Raji (cell line): ENCODE measurements around the gene SNRNP25.

Experiments
- POLR2A ChIP-seq: IDR thresholded peaks from 2 replicates; pipeline ENCODE4 v1.6.1; 2011; ENCODE audit warnings: low read depth, low read length, control low read depth; ENCODE audit not compliant: insufficient read depth

The SNRNP25 gene

DNA sequence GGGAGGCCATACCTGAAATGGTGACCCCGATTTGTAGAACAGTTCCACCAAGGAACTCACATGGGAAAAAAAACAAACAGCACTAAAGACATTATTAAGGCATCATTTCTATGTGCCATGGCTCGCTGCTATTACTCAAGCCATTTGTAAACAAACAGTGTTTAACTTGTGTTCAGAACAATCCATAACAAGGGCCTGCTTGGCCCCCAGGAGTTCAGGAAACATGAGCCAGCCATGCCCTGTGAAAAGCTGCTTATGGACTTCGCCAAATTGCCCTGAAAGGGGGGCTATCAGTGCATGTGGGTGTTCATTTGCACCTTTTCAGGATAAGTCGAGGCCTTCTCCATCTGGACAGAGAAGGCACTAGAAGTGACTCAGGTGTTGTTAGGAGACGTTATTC lies 8.2 kb upstream of the SNRNP25 start:
- no peak for TF ChIP-seq POLR2A

DNA sequence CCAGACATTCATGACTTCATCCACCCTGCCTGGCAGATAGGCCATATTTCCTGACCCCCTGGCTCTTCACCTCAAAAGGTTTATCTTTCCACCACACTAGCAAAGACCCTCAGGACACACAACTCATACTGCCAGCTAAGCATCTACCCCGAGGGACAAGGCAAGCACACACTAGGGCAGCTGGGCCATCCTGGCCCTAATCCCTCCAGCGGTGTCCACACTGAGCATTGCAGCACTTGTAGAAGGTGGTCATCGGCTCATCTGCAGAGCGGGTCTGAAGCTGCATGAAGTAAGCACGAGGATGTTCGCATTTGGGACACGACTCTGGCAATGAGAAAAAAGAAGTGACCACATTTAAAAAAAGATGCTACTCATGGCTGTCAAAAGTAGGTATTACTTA lies 6.4 kb upstream of the SNRNP25 start:
- TF ChIP-seq POLR2A, result no peak

DNA sequence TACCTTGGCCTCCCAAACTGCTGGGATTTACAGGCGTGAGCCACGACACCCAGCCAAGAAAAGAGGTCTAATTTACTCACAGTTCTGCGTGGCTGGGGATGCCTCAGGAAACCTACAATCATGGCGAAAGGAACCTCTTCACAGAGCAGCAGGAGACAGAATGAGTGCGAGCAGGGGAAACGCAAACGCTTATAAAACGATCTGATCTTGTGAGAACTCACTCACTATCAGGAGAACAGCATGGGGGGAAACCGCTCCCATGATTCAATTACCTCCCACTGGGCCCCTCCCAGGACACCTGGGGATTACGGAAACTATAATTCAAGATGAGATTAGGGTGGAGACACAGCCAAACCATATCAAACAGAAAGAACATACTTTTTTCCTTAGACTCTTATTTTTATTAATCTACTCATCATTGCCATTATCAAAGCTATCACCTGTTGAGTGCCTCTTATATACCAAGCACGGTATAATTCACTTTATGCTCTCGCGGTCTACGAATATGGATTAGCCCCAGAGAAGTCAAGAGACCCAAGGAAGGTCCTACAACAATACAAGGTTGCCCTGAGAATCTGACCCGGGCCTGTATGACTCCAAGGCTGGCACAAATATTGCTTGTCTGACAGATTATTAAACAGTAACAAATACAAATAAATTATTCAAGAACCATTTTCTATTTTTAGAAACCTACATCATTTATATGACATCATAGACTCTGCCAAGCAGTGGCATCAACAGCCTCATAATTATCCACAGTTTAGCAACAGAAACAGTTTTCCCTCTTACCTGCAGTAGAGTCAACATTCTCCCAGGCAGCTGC lies 2.6 kb upstream of the SNRNP25 start:
- no peak for TF ChIP-seq POLR2A

DNA sequence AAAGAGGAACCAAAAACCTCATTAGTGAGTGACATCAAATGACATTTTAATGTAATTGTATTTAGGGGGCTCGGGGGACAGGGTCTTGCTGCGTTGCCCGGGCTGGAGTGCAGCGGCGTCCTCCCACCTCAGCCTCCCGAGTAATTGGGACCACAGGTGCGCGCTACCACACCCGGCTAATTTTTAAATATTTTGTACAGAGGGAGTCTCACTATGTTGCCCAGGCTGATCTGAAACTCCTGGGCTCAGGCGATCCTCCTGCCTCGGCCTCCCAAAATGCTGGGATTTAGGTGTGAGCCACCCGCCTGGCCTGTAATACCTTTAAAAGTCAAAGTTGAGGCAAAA lies 581 bp downstream of the SNRNP25 start:
- no peak for TF ChIP-seq POLR2A

DNA sequence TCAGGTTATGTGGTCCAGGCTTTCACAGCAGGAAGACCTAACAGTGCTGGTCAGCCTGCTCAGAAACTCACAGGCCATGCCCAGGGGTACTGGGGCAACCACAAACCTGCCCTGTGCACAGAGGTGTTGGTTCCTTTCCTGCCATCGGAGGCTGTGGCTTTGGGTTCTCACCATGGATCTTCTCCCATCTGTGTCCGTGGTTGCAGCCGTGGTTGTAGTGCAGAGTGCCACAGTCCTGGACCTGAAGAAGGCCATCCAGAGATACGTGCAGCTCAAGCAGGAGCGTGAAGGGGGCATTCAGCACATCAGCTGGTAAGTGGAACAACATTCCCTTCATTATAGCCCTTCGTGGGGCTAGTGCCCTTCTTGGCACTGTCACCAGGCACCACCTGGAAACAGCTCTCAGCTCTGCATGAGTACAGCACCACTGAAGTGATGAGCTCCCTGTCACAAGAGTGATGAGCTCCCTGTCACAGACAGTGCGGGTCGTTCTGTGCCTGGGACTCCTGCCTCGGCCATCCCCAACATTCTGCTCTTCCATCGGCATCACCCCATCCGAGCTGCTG lies 2.0 kb downstream of the SNRNP25 start:
- no peak for TF ChIP-seq POLR2A

DNA sequence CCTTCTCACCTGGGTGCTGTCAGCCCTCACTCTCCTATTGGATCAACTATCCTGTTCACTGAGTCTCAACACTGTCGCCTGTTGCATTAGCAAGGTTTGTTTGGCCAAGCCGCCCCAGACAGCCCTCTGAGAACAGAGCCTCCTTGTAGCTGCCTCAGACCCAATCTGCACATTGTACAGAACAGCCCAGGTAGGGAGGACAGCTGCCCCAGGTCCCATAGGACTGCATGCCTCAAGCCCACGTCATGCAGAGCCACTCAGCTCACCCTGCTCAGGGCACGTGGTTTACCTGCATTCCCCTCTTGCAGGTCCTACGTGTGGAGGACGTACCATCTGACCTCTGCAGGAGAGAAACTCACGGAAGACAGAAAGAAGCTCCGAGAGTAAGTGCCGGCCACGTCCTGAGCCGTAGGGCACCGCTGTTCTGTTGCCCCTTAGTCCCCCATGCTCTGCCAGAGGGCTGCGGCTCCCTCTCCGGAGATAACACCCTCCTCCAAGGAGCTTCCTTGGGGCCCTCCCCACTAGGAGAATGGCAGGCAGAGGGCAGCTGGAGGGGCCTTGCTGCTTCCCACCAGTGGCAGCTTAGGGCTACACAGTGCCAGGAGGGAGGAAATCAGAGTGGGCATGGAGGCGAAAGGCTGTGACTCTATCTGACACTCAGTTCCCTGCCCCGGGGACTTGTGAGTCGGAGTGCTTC lies 2.8 kb downstream of the SNRNP25 start:
- no peak for TF ChIP-seq POLR2A

DNA sequence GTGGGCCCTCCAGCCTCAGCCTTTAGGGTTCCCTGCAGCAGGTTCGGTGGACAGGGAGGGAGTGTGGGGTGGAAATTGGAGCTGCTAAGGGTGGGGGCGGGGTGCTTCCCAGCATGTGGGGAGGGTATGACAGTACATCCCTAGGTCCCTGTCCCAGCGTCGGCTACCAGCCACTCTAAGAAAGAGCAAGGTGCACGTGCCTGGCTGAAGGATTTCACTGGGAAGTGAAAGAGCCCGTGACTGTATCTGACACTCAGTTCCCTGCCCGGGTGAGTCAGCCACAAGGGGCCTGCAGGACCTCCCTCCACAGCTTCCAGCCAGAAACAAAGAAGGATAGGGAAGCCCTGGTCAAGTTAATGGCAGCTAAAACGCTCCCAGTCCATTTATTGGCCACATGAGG lies 4.1 kb downstream of the SNRNP25 start:
- no peak for TF ChIP-seq POLR2A

DNA sequence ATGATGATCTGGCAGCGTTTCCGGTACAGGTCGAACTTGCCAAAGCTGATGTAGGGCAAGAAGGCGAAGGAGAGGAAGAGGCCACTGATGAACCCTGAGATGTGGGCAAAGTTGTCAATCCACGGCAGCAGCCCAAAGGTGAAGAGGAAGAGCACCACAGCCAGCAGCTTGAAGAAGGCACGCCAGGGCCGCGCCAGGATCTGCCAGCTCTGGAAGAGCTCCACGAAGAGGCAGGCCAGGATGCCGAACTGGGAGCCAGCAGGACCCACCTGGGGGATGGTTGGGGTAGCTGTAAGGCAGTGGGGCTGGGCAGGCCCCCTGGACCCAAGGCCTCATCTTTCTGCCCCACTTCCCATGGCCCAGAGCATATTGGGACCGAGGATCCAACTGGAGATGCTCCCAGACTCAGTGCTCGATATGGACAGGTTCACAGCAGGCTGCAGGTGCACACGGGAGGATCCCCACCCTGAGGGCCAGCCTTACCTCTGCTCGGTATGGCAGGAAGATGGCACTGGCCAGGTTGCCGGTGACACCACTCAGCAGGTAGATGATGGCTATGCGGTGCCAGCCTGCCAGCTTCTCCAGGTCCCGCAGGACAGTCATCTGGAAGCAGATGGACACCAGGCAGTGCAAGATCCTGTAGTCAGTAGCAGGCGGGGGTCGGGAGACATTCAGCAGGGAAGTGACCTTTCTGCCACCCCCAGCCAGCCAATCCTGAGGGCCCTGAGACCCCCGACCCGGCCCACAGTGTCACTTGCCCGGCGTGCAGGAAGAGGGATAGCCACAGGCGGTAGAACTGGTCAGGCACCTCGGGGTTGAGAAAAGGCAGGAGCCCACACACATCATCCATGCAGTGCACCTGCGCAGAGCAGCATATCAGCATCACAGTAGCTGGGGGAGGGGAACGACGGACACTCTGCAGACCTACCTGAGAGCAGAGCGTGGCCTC lies 5.1 kb downstream of the SNRNP25 start:
- TF ChIP-seq POLR2A, result peak; percentile 31; the same call in 1 of the 2 replicates

DNA sequence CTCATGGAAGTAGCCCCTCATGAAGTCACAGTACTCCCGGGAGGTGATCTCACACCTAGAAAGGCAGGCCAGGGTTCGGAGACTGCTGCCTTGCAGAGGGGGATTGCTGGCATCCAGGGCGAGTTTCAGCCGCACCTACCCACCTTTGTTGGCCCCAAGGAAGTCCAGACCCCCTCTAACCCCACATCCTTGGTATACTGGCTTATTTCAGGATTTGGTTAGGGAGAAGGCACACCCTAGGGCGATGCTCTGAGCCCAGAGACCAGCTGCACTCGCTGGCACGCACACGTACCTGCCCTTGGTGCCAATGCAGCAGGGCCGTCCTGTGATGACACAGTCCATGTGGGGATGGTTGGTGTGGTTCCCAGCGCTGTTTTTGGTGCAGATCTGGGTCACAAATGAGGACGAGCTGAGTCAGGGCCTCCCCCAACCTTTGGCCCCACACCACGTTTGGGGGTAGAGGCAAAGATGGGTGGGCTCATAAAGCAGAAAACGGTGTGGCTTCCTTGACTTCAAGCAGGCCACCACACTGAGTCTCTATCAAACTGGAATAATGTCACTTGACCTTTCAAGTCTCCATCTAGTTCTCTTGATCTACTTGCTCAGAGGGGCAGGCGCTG lies 5.9 kb downstream of the SNRNP25 start:
- 0 out of 2 replicates have a peak, but pooled peaks have one; percentile 11 for TF ChIP-seq POLR2A

DNA sequence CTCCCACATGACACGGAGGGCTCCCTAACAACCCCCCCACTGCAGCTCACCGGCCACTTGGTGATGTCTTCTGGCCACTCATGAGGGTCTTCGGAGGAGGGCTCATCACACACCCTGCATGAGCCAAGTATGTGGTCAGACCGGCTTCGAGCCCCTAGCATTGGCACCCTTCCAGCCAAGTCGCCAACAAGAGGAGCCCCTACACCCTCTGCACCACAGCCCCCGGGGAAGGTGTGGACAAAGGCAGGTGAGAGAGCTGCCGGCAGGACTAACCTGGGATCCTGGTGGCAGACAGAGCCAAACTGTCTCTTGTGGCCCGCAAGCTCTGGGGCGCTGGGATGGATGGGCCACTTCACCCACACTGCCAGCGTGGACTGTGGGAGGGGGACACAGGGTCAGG lies 6.5 kb downstream of the SNRNP25 start:
- TF ChIP-seq POLR2A, result no peak

DNA sequence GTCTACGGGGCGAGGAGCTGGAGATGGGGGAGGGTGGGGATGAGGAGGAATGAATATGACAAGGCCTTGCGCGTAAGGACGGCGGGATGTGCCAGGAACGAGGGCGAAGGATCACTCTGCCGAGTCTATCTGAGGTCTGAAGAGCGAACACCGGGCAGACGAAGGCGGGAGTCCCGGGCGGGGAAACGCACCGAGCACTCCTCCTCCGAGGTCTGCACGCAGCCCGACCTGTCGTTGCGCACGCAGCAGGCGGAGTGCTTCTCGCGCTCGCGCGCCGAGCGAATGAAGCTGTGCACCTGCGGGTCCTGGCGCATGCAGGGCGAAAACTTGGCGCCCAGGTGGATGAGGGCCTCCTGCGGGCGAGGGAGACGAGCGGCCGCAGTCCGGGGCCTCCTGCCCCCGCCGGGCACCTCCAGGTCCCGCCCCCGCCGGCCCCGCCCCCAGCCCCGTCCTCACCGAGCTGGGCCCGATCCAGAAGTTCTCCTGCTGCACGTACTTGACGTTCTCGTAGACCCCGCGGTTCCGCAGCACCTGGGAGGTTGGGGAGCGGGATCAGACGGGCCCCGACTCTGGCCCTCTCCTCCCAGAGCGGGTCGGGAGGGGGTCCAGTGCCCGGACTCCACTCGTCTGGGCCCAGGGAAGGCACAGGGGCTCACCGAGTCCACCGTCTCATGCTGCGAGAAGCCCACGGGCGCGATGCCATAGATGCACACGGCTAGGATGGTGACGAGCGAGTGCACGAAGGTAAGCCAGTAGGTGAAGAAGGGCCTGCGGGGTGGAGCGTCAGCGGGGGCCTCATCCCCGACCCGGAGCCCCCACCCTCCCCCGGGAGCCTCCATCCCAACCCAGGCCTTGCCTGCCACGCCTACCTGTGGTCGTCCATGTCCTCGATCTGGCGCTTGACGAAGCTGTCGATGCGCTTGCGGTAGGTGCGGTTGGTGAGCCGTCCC lies 7.6 kb downstream of the SNRNP25 start:
- TF ChIP-seq POLR2A, result no peak

DNA sequence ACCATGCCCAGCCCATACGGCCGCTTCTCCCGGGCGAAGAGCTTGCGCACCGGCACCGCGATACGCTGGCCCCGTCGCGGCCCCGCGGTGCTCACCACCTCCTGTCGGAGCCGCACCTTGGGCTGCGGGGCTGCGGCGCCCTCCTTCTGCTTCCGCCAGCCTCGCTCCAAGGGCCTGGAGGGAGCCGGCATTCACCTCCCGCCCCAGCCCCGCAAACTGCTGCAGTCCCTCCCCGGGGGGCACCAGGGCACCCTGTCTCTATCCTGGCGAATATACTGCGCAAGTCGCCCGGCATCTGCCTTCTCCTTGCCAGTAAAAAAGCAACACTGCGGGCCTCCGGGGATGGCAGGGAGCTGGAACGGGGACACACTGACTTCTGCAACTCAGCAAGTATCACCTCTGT lies 8.3 kb downstream of the SNRNP25 start:
- TF ChIP-seq POLR2A, result no peak

DNA sequence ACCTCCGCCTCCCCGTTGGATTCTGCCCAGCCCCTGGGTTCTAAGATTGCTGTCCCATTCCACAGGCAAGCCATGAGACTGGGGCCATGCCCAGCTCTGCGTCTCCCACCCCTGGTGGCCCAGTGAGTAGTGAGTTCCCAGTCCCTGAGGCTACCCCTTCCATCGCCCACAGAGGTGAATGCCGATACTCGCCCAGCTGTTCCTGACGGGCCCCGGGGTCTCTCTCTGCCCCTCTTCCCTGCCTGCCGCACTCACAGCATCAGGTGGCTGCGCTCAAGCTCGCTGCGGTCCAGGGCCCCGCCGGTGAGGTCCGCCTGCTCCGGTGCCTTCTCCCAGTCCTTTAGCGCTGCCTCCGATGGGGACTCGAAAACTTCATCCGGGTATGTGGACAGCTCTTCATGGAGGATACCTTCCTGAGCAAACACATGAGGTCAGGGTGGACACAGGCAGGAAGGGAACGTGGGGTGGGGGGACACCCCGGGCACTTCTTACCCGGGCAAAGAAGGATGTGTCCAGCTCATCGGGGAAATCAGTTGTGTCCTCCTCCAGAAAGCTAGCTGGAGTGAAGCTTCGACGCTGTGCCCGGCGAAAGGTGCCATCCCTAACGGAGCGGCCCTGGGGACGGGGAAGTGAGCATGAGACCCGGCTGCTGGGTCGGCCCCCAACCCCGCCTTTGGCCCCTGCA lies 8.8 kb downstream of the SNRNP25 start:
- no peak for TF ChIP-seq POLR2A
